Measurements from ENCODE around the gene TMEM87A.
A peak's percentile ranks its signal among the peaks of the same experiment; 100 is the strongest.
"Not testable (repeated sequence)": the region's sequence is repeated elsewhere in the genome, so short reads cannot be mapped to it uniquely, and the experiment has no call there.

Gene TMEM87A, protein sequence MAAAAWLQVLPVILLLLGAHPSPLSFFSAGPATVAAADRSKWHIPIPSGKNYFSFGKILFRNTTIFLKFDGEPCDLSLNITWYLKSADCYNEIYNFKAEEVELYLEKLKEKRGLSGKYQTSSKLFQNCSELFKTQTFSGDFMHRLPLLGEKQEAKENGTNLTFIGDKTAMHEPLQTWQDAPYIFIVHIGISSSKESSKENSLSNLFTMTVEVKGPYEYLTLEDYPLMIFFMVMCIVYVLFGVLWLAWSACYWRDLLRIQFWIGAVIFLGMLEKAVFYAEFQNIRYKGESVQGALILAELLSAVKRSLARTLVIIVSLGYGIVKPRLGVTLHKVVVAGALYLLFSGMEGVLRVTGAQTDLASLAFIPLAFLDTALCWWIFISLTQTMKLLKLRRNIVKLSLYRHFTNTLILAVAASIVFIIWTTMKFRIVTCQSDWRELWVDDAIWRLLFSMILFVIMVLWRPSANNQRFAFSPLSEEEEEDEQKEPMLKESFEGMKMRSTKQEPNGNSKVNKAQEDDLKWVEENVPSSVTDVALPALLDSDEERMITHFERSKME

DNA sequence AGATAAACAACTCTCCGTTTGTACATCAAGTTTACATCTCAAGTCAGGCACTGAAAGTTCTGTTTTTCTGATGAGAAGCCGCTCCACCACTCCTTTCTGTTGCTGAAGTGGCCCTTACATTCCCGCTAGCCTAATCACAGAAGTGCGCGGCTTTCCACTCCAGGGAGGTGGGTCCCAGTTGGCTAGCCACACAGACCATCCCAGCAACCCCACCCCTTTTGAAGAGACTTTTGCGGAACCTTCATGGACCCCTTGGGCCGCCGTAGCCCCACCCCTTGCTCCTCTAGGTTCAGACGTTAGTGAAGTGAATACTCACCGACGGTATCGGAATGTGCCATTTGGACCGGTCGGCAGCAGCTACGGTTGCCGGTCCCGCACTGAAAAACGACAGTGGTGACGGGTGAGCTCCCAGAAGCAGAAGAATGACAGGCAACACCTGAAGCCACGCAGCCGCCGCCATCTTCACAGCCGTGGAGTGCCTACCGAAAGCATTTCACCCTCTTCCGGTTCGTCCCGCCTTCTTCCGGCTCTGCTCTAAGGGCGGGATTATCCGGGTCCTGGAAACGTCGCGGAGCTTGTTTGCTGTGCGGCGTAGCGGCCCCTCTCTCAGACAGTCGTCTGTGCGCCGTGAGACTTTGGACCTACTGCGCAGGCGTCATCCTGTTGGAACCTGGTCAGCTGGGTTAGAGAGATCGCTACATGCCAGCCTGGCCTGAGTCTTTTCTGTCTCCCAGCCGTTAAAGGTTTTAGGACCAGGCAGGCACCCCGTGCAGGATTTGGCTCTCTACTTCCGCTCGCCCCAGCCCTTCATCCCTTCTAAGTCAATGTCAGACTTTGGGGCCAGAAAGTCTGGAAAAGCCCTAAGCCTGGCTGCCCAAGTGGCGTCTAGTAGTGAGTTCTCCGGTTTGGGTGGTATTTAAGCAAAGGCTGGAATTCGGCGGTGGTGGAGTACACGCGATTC, at the start of gene TMEM87A, which contains the start of gene GANC:
TSS of gene TMEM87A (minus strand) at position 495 of the 961 bp plus-strand sequence. CDS start at position 460, 35 bp downstream.
TSS of gene GANC (plus strand) at position 263 of the 961 bp plus-strand sequence. CDS start 1,281 bp downstream, outside the sequence.
- DNase-seq (ENCODE audit: low spot score in 2 of 2) (peak; percentile 81 to 82), ATAC-seq (ENCODE audit: low read depth) (peak; percentile 85)
- H3K9me3 Mint-ChIP-seq: no peaks in the 10 kb centered on the region
- H3K27ac Mint-ChIP-seq: peak within 1 kb of the TSS; percentile 97
- H3K27me3 Mint-ChIP-seq: no peaks in the 10 kb centered on the region
- H3K36me3 Mint-ChIP-seq: peaks cover 9% of the 10 kb centered on the region
- H3K4me1 Mint-ChIP-seq: peaks cover 22% of the 10 kb centered on the region
- peak within 1 kb of the TSS; percentile 98 for H3K4me3 Mint-ChIP-seq

GRCh38 chr15:42319206-42319605, 46.0 kb upstream of the TMEM87A start:
- peaks cover 46% of the 10 kb centered on the region for H3K36me3 Mint-ChIP-seq
- no peaks in the 10 kb centered on the region for H3K27me3 Mint-ChIP-seq
- ATAC-seq (ENCODE audit: low read depth) (no peak), DNase-seq (ENCODE audit: low spot score in 2 of 2) (no peak)
- H3K4me1 Mint-ChIP-seq: no peaks in the 10 kb centered on the region
- no peak overlapping the region for H3K27ac Mint-ChIP-seq
- no peaks in the 10 kb centered on the region for H3K9me3 Mint-ChIP-seq
- no peak overlapping the region for H3K4me3 Mint-ChIP-seq

DNA sequence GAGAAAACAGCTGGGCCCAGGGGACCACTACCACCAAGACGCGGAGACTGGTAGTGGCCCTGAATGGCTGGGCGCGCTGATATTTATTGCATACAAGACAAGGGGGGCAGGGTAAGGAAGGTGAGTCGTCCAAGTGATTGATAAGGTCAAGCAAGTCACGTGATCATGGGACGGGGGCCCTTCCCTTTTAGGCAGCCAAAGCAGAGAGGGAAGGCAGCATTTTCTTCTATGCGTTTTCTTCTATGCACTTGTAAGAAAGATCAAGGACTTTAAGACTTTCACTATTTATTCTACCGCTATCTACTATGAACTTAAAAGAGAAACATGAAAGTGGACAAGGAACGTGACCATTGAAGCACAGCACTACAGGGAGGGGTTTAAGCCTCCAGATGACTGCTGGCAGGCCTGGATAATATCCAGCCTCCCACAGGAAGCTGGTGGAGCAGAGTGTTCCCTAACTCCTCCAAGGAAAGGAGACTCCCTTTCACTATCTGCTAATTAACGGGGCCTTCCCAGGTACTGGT, 43.1 kb upstream of the TMEM87A start:
- H3K27me3 Mint-ChIP-seq; ATAC-seq (ENCODE audit: low read depth); H3K9me3 Mint-ChIP-seq; H3K27ac Mint-ChIP-seq; H3K4me1 Mint-ChIP-seq; H3K4me3 Mint-ChIP-seq; DNase-seq (ENCODE audit: low spot score in 2 of 2): not testable (repeated sequence)
- H3K36me3 Mint-ChIP-seq: peaks cover 39% of the 10 kb centered on the region

DNA sequence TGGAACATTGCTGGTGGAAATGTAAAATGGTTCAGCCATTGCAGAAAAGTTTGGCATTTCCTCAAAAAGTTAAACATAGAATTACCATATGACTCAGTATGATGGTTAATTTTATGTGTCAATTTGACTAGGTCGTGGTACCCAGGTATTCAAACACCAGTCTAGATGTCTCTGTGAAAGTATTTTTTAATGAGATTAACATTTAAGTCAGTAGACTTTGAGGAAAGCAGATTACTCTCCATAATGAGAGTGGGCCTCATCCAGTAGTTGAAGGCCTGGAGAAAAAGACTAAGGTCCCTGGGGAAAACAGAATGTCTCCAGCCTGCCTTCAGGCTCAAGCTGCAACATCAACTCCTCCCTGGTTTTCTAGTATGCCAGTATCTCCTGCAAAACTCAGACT, 42.3 kb upstream of the TMEM87A start:
- Mint-ChIP-seq H3K4me3 (no peak overlapping the region), H3K9me3 (no peaks in the 10 kb centered on the region), H3K27ac (no peak overlapping the region), H3K27me3 (no peaks in the 10 kb centered on the region), H3K36me3 (peaks cover 39% of the 10 kb centered on the region), H3K4me1 (peaks cover 3% of the 10 kb centered on the region)
- ATAC-seq (ENCODE audit: low read depth): no peak
- no peak for DNase-seq (ENCODE audit: low spot score in 2 of 2)

DNA sequence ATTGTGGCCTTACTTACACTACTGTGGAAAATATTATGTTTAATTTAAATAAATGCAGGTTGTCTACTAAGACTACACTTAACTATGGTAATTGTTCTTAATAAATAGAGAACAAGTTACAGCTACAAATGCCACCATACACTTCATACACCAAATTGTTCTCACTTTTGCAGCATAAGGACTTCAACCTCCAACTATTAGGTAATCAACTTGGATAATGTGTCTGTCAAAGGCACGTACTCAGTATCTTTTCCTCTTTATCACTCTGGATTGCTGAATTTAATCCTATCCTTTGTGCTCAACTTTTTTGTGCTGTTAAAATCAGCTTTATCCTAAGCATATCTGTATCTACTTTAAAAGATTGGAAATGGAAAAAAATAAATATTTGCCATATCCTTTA, 41.6 kb upstream of the TMEM87A start:
- Mint-ChIP-seq H3K4me1 (peaks cover 3% of the 10 kb centered on the region), H3K27ac (no peak overlapping the region), H3K36me3 (peaks cover 43% of the 10 kb centered on the region), H3K27me3 (no peaks in the 10 kb centered on the region), H3K4me3 (no peak overlapping the region), H3K9me3 (no peaks in the 10 kb centered on the region)
- no peak for DNase-seq (ENCODE audit: low spot score in 2 of 2)
- ATAC-seq (ENCODE audit: low read depth): no peak

DNA sequence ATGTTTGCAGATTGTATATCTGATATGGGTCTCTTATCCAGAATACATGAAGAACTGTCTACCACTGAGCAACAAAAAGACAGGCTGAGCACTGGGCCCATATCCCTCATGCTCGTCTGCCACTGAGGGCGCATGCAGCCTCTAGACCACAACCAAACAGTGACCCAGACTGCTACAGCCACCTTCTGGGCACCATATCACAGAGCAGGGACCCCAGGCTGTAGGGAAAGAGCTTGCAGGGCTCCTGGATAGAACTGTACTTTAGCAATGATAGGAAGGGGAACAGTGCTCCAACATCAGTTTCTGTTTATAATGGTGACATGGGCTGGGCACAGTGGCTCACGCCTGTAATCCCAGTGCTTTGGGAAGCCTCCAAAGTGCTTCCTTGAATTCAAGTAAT, 40.2 kb upstream of the TMEM87A start:
- H3K36me3 Mint-ChIP-seq: peaks cover 43% of the 10 kb centered on the region
- no peaks in the 10 kb centered on the region for H3K9me3 Mint-ChIP-seq

DNA sequence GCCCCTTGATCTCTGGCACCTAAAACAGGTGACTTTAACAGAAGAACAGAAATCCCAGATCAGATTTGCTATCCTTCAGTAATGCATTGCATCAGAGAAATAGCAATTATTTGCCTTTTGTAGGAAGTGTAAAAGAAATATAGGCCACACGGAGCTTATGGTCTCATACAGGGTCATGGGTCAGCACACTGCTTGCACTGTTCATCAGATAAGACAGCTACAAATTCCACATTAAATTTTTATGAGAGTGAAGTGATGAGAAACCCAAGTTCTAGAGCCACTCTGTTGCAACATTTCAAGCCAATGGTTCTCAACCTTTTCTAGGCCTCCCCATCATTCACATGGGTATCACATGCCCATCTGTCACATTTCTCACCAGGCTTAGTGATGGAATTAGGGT, 33.4 kb upstream of the TMEM87A start:
- Mint-ChIP-seq H3K4me1 (peaks cover 2% of the 10 kb centered on the region), H3K27me3 (no peaks in the 10 kb centered on the region)
- no peak for ATAC-seq (ENCODE audit: low read depth)

More for the DNA sequence above, 40.2 kb upstream of the TMEM87A start:
- no peak overlapping the region for H3K4me3 Mint-ChIP-seq
- no peak for DNase-seq (ENCODE audit: low spot score in 2 of 2)
- peaks cover 3% of the 10 kb centered on the region for H3K4me1 Mint-ChIP-seq
- ATAC-seq (ENCODE audit: low read depth): no peak
- H3K27me3 Mint-ChIP-seq: no peaks in the 10 kb centered on the region
- H3K27ac Mint-ChIP-seq: no peak overlapping the region

DNA sequence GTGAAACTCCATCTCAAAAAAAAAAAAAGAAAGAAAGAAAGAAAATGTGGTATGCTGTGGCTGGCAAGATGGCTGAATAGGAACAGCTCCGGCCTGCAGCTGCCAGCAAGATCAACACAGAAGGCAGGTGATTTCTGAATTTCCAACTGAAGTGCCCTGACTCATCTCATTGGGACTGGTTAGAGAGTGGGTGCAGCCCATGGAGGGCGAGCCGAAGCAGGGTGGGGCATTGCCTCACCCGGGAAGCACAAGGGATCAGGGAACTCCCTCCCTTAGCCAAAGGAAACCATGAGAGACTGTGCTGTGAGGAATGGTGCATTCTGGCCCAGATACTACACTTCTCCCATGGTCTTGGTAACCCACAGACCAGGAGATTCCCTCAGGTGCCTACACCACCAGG, 27.8 kb upstream of the TMEM87A start:
- not testable (repeated sequence) for ATAC-seq (ENCODE audit: low read depth); H3K27ac Mint-ChIP-seq; H3K9me3 Mint-ChIP-seq; H3K27me3 Mint-ChIP-seq; DNase-seq (ENCODE audit: low spot score in 2 of 2); H3K4me1 Mint-ChIP-seq; H3K4me3 Mint-ChIP-seq
- peaks cover 43% of the 10 kb centered on the region for H3K36me3 Mint-ChIP-seq

More for the DNA sequence above, 33.4 kb upstream of the TMEM87A start:
- Mint-ChIP-seq H3K36me3 (peaks cover 39% of the 10 kb centered on the region), H3K9me3 (peaks cover 6% of the 10 kb centered on the region), H3K4me3 (no peak overlapping the region), H3K27ac (no peak overlapping the region)
- no peak for DNase-seq (ENCODE audit: low spot score in 2 of 2)

GRCh38 chr15:42289166-42289565, 15.9 kb upstream of the TMEM87A start:
- H3K27me3 Mint-ChIP-seq: no peaks in the 10 kb centered on the region
- no peaks in the 10 kb centered on the region for H3K4me1 Mint-ChIP-seq
- H3K27ac Mint-ChIP-seq: no peak overlapping the region
- H3K36me3 Mint-ChIP-seq: peaks cover 43% of the 10 kb centered on the region
- H3K9me3 Mint-ChIP-seq: no peaks in the 10 kb centered on the region
- DNase-seq (ENCODE audit: low spot score in 2 of 2) (no peak), ATAC-seq (ENCODE audit: low read depth) (no peak)
- no peak overlapping the region for H3K4me3 Mint-ChIP-seq

- Mint-ChIP-seq H3K27me3 (no peaks in the 10 kb centered on the region), H3K4me1 (no peaks in the 10 kb centered on the region), H3K4me3 (no peak overlapping the region), H3K9me3 (no peaks in the 10 kb centered on the region), H3K36me3 (peaks cover 43% of the 10 kb centered on the region), H3K27ac (no peak overlapping the region)
- DNase-seq (ENCODE audit: low spot score in 2 of 2): no peak
- ATAC-seq (ENCODE audit: low read depth): no peak
These were observed 14.7 kb upstream of the TMEM87A start for GRCh38 chr15:42287931-42288330.

GRCh38 chr15:42286445-42287029, 13.3 kb upstream of the TMEM87A start:
- no peaks in the 10 kb centered on the region for H3K27me3 Mint-ChIP-seq
- no peaks in the 10 kb centered on the region for H3K4me1 Mint-ChIP-seq
- no peak for DNase-seq (ENCODE audit: low spot score in 2 of 2)
- peaks cover 38% of the 10 kb centered on the region for H3K36me3 Mint-ChIP-seq
- H3K27ac Mint-ChIP-seq: no peak overlapping the region
- no peak overlapping the region for H3K4me3 Mint-ChIP-seq
- H3K9me3 Mint-ChIP-seq: no peaks in the 10 kb centered on the region
- ATAC-seq (ENCODE audit: low read depth): no peak

GRCh38 chr15:42285034-42285433, 11.8 kb upstream of the TMEM87A start:
- H3K9me3 Mint-ChIP-seq: no peaks in the 10 kb centered on the region
- no peaks in the 10 kb centered on the region for H3K4me1 Mint-ChIP-seq
- ATAC-seq (ENCODE audit: low read depth) (no peak), DNase-seq (ENCODE audit: low spot score in 2 of 2) (no peak)
- H3K36me3 Mint-ChIP-seq: peaks cover 34% of the 10 kb centered on the region
- H3K27ac Mint-ChIP-seq: no peak overlapping the region
- H3K27me3 Mint-ChIP-seq: no peaks in the 10 kb centered on the region
- no peak overlapping the region for H3K4me3 Mint-ChIP-seq

DNA sequence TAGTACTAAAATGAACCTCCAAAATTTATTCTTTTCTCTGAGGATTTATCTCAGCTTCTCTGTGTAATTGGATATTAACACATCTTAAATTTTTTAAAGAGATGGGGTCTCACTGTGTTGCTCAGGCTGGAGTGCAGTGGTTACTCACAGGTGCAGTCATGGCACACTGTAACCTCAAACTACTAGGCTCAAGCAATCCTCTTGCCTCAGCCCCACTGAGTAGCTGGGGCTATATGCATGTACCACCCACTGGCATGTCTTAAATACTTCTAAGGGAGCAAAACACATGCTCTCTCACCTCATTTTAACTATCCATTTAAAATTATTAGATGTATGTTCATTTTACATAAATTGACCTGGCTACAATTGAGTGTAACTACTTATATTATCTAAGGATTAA, 11.3 kb upstream of the TMEM87A start:
- no peak overlapping the region for H3K4me3 Mint-ChIP-seq

More for the DNA sequence above, 11.3 kb upstream of the TMEM87A start:
- Mint-ChIP-seq H3K9me3 (no peaks in the 10 kb centered on the region), H3K27ac (no peak overlapping the region), H3K4me1 (no peaks in the 10 kb centered on the region), H3K36me3 (peaks cover 34% of the 10 kb centered on the region), H3K27me3 (no peaks in the 10 kb centered on the region)
- DNase-seq (ENCODE audit: low spot score in 2 of 2): no peak
- no peak for ATAC-seq (ENCODE audit: low read depth)

Data from memory B cell (primary cell).